CD14-positive monocyte (primary cell): ENCODE data around the gene GOLT1B. TPM values are rescaled to one million over a fixed set of nuclear protein-coding genes. Genes with fewer than 3 reads are reported as not detected.

Experiments used
- DNase-seq, 3 donors: peaks; one replicate each; pipeline ENCODE4 v3.0.0-alpha.2; 2011 to 2022
- H2AFZ ChIP-seq: 2 replicates; pipeline ENCODE4 v1.6.0; 2012; ENCODE audit warnings: mild to moderate bottlenecking, low read depth, low read length, inconsistent platforms; ENCODE audit not compliant: insufficient read depth, poor library complexity, severe bottlenecking
- H3K27ac ChIP-seq, 2 donors: 1 replicate in 1 of 2; 2 replicates in 1 of 2; pipeline ENCODE4 v1.5.1; 2012 to 2013; ENCODE audit warnings: low read length in 2 of 2, control low read depth in 1 of 2, inconsistent platforms in 1 of 2, low read depth in 1 of 2, mild to moderate bottlenecking in 1 of 2
- H3K27me3 ChIP-seq, 2 donors: one replicate each; pipeline versions ENCODE4 v1.6.0 to v1.6.1; 2011 to 2013; ENCODE audit warnings: low read length in 2 of 2; ENCODE audit not compliant: control insufficient read depth in 2 of 2, insufficient read depth in 2 of 2
- H3K36me3 ChIP-seq, 2 donors: replicated peaks in 1 of 2; 1 replicate in 1 of 2; 2 replicates in 1 of 2; pipeline versions ENCODE4 v1.5.1 to v1.6.1; 2012 to 2013; ENCODE audit warnings: low read length in 2 of 2, control low read depth in 1 of 2, inconsistent platforms in 1 of 2, mild to moderate bottlenecking in 1 of 2; ENCODE audit not compliant: insufficient read depth in 2 of 2, control insufficient read depth in 1 of 2
- H3K4me1 ChIP-seq, 2 donors: 1 replicate in 1 of 2; 2 replicates in 1 of 2; pipeline versions ENCODE4 v1.5.1 to v1.6.1; 2012 to 2013; ENCODE audit warnings: low read length in 2 of 2, control low read depth in 1 of 2, inconsistent platforms in 1 of 2, mild to moderate bottlenecking in 1 of 2, moderate library complexity in 1 of 2; ENCODE audit not compliant: insufficient read depth in 2 of 2, control insufficient read depth in 1 of 2
- H3K4me2 ChIP-seq: replicated peaks from 2 replicates; pipeline ENCODE3; 2012; ENCODE audit warnings: low read length, moderate library complexity, mild to moderate bottlenecking; ENCODE audit not compliant: poor library complexity, severe bottlenecking; ENCODE audit errors: extremely low read depth
- H3K4me3 ChIP-seq, 3 experiments: fragments of 200-600 bp in 1 of 3; sonication (generic) in 1 of 3; replicated peaks in 1 of 3; 1 replicate in 2 of 3; 2 replicates in 1 of 3; pipeline ENCODE4 v1.5.1; 2011 to 2013; ENCODE audit warnings: low read length in 3 of 3, mild to moderate bottlenecking in 3 of 3, control low read depth in 2 of 3, low read depth in 2 of 3, inconsistent platforms in 1 of 3, moderate library complexity in 1 of 3
- H3K79me2 ChIP-seq: 2 replicates; pipeline ENCODE4 v1.6.0; 2012; ENCODE audit warnings: mild to moderate bottlenecking, control low read depth, inconsistent platforms, low read length, moderate library complexity; ENCODE audit not compliant: insufficient read depth
- H3K9ac ChIP-seq: 2 replicates; pipeline ENCODE4 v1.6.0; 2017; ENCODE audit warnings: low read length, mild to moderate bottlenecking; ENCODE audit not compliant: insufficient read depth, poor library complexity, severe bottlenecking
- H3K9me3 ChIP-seq, 2 donors: replicated peaks in 1 of 2; 1 replicate in 1 of 2; 2 replicates in 1 of 2; pipeline versions ENCODE4 v1.5.1 to v1.6.1; 2012 to 2013; ENCODE audit warnings: low read length in 2 of 2, control low read depth in 1 of 2; ENCODE audit not compliant: control insufficient read depth in 1 of 2, insufficient read depth in 1 of 2
- H4K20me1 ChIP-seq: 2 replicates; pipeline ENCODE4 v1.6.0; 2012; ENCODE audit warnings: mild to moderate bottlenecking, low read length, control low read depth, moderate library complexity; ENCODE audit not compliant: insufficient read depth
- H3K27ac Mint-ChIP-seq, 7 donors: one replicate each; pipeline ENCODE4 v1.8.0; 2020; ENCODE audit warnings: mild to moderate bottlenecking in 7 of 7, mixed read lengths in 7 of 7, moderate library complexity in 6 of 7, inconsistent platforms in 2 of 7
- H3K27me3 Mint-ChIP-seq, 3 donors: one replicate each; pipeline ENCODE4 v1.8.0; 2021 to 2022; ENCODE audit warnings: low read depth in 3 of 3, mild to moderate bottlenecking in 3 of 3, mixed read lengths in 3 of 3, moderate library complexity in 3 of 3, inconsistent platforms in 1 of 3
- H3K36me3 Mint-ChIP-seq, 2 donors: one replicate each; pipeline ENCODE4 v1.8.0; 2020; ENCODE audit warnings: mixed read lengths in 2 of 2, inconsistent platforms in 1 of 2, mild to moderate bottlenecking in 1 of 2
- H3K4me1 Mint-ChIP-seq: one replicate; pipeline ENCODE4 v1.8.0; 2020; ENCODE audit warnings: mild to moderate bottlenecking, mixed read lengths
- H3K4me3 Mint-ChIP-seq, 2 donors: one replicate each; pipeline ENCODE4 v1.8.0; 2020; ENCODE audit warnings: mild to moderate bottlenecking in 2 of 2, mixed read lengths in 2 of 2, moderate library complexity in 1 of 2
- H3K9me3 Mint-ChIP-seq, 7 donors: one replicate each; pipeline ENCODE4 v1.8.0; 2020 to 2022; ENCODE audit warnings: mixed read lengths in 7 of 7, mild to moderate bottlenecking in 6 of 7, moderate library complexity in 6 of 7, inconsistent platforms in 2 of 7
- CTCF ChIP-seq: fragments of 200-600 bp; IDR thresholded peaks from one replicate; pipeline ENCODE4 v1.8.0; 2022; ENCODE audit warnings: antibody characterized with exemption, mild to moderate bottlenecking
- WGBS: methylation state at CpG from one replicate; pipeline ENCODE4 v1.1.5; 2013; ENCODE audit warnings: missing lambda C conversion rate; ENCODE audit not compliant: insufficient coverage; 5-methylcytosine and 5-hydroxymethylcytosine counted together
- intact Hi-C, 2 donors: fragments of 100-400 bp; cut with micrococcal nuclease; formaldehyde crosslinking; loops; one replicate each; pipeline versions ENCODE4 v1.15.0 to v1.15.1; 2023
- polyA plus RNA-seq, 3 donors: library from polyadenylated mRNA; depleted of rRNA in 1 of 3; unstranded in 2 of 3; stranded (reverse) in 1 of 3; fragments of 300-500 nt in 2 of 3; fragments of >200 nt in 1 of 3; fragmentation: Illumina TruSeq in 2 of 3; gene quantifications; 1 replicate in 2 of 3; 2 replicates in 1 of 3; pipeline ENCODE4 v1.2.3, GENCODE V29; 2012 to 2021

GOLT1B gene
- polyA plus RNA-seq, 3 donors, result 14.0 to 24.5 (median 21.4) TPM

GRCh38 chr12:21526053-21526452, 24.5 kb downstream of the GOLT1B start, which contains the start of gene SPX:
Gene SPX, plus strand, starts transcription at chr12:21526296. Its CDS starts 177 bp downstream, at chr12:21526473.
- Mint-ChIP-seq H3K27ac (peak within 1 kb of the TSS in 1 of 7 donors; percentile 19), H3K4me1 (peaks cover 6% of the 10 kb centered on the region), H3K9me3 (peaks cover 2 to 5% (median 4%) of the 10 kb centered on the region in 7 donors), H3K27me3 (peaks cover 47 to 61% (median 50%) of the 10 kb centered on the region in 3 donors), H3K36me3 (no peaks in the 10 kb centered on the region), H3K4me3 (peak within 1 kb of the TSS in 1 of 2 donors; percentile 80)
- intact Hi-C loops, result no loop called here
- Histone ChIP-seq H2AFZ (peak within 1 kb of the TSS; percentile 64), H3K9ac (no peak within 1 kb of the TSS), H3K4me1 (peaks cover 9 to 11% of the 10 kb centered on the region in 2 donors), H3K9me3 (peaks cover 0 to 7% of the 10 kb centered on the region in 2 donors), H4K20me1 (no peaks in the 10 kb centered on the region), H3K27ac (no peak within 1 kb of the TSS), H3K36me3 (no peaks in the 10 kb centered on the region), H3K4me2 (no peak within 1 kb of the TSS), H3K4me3 (no peak within 1 kb of the TSS), H3K27me3 (peaks cover 56 to 59% of the 10 kb centered on the region in 2 donors), H3K79me2 (no peaks in the 10 kb centered on the region)
- TF ChIP-seq CTCF, result no peak
- WGBS, result no CpG with 5 or more reads among the region's 1 CpG
- DNase-seq, result no peak

- Histone ChIP-seq H3K4me3 (no peak overlapping the region), H3K9me3 (peaks cover 0 to 7% of the 10 kb centered on the region in 2 donors), H3K79me2 (no peaks in the 10 kb centered on the region), H4K20me1 (no peaks in the 10 kb centered on the region), H3K27me3 (peaks cover 58 to 63% of the 10 kb centered on the region in 2 donors), H3K9ac (no peak overlapping the region), H3K4me1 (peaks cover 9 to 11% of the 10 kb centered on the region in 2 donors), H3K36me3 (no peaks in the 10 kb centered on the region), H3K4me2 (peak overlapping the region; percentile 59), H2AFZ (peak overlapping the region; percentile 64), H3K27ac (no peak overlapping the region)
- Mint-ChIP-seq H3K27me3 (peaks cover 52 to 64% (median 53%) of the 10 kb centered on the region in 3 donors), H3K4me1 (peaks cover 6% of the 10 kb centered on the region), H3K4me3 (peak overlapping the region in 1 of 2 donors; percentile 80), H3K27ac (peak overlapping the region in 1 of 7 donors; percentile 19), H3K36me3 (no peaks in the 10 kb centered on the region), H3K9me3 (peaks cover 2 to 5% (median 4%) of the 10 kb centered on the region in 7 donors)
- intact Hi-C loops, result no loop called here
- DNase-seq, result no peak
- TF ChIP-seq CTCF, result no peak
- WGBS, result 65% methylated on average over 3 of the region's 12 CpGs
Observed at GRCh38 chr12:21526721-21527345, 25.2 kb downstream of the GOLT1B start.
